ENCODE results near the gene GNAZ.

Gene GNAZ

GRCh38 chr22:23106344-23106743 is 36.0 kb downstream of the GNAZ start:
- DNase-seq (ENCODE audit: low spot score): no peak
- H3K4me3 ChIP-seq: no peak overlapping the region
- no peak for TF ChIP-seq CTCF (IDR thresholded peaks at IDR 0.05)
- no peak overlapping the region for H3K27ac ChIP-seq

DNA sequence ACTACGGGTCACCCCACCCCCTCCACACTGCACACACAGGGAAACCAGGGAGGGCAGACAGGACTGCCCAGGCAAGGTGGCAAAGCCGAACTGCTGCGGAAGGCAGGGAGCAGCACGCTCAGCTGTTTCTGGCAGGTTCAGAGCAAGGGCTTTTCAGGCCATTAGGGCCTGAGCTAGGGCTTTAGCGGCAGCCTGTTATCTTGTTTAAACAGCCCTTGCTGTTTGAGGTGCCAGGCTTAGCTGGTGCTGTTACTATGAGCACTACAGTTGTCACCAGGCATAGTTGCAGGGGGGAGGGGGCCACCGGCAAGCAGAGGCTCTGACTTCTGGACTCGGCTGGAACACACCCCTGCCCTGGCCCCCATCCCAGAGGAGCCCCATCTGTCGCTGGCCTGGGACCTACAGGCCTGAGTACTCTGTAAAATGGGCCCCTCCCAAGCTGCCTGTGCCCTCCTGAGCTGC is 36.6 kb downstream of the GNAZ start:
- Histone ChIP-seq H3K4me3 (no peak overlapping the region), H3K27ac (no peak overlapping the region)
- TF ChIP-seq CTCF (IDR thresholded peaks at IDR 0.05): no peak
- DNase-seq (ENCODE audit: low spot score): no peak

DNA sequence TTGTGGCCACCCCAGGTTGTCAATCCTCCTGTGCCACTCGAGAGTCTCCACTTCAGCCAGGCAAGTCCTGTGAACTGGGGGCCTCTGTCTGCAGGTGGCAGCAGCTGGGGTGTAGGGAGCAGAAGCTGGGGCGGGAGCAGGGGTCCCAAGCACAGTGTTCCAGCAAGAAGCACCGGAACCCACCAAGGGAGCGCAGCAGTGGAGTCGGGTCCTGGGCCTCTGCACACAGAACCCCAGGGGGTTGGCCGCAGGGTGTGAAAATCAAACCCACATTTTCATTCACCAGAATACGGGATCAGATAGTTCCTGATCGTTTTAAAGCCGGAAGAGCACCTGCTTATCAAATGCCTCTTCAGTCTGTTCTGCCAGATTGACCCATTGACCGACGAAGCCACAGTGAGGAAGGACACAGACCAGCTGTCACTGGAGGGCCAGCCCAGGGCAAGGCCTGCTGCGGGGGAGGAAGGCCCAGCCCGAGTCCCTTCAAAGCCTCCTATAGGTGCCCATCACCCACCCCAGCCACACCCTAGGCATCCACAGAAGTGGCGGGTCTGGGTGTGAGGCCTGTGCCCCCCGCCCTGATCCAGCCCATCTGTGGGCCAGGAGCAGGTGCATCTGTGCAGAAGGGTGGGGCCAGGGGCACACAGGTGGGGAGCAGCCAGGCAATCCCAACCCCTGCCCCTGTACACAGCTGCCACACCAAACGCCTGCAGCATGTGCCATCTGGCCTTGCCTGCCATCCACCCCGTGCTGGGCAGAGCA is 37.3 kb downstream of the GNAZ start:
- no peak for DNase-seq (ENCODE audit: low spot score)
- H3K27ac ChIP-seq: no peak overlapping the region
- no peak for TF ChIP-seq CTCF (IDR thresholded peaks at IDR 0.05)

DNA sequence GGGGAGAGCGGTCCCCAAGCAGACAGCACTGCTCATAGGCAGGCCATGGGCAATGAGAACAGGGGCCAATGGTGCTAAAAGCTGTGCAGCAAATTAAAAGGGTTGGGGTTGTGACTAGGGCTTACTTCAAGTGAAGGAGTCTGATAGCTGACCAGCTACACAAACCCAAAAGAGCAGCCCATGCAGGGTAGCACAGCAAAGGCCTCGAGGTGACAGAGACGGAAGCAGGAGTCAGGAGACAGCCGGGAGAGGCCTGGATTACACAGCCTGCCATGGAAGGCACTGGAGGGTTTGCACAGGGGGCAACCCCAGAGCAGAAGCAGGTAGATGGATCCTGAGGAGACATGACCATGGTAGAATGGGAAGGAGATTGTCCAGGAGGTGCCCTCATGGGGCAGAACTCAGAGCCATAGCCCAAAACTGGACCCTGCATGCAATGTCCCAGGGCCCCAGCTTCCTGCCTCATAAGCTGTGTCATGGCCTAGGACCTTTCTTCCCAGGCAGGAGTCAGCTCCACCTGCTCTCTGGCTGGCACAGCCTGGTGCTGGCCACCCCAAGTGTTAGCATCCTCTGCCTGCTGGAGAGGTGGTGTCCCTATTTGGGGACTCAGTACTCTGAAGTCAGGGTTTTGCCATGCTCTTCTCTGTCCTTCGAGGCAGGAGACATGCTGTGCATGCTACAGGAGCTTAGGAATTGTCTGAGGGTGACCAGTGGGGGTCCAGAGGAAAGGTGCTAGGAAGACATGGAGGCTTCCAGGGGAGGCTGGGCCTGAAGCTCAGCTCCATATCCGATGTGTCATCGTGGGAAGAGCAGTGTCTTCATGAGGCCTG is 38.1 kb downstream of the GNAZ start:
- Histone ChIP-seq H3K27ac (no peak overlapping the region), H3K4me3 (no peak overlapping the region)
- DNase-seq (ENCODE audit: low spot score): no peak
- no peak for TF ChIP-seq CTCF (IDR thresholded peaks at IDR 0.05)

More for the DNA sequence above, 37.3 kb downstream of the GNAZ start:
- no peak overlapping the region for H3K4me3 ChIP-seq

DNA sequence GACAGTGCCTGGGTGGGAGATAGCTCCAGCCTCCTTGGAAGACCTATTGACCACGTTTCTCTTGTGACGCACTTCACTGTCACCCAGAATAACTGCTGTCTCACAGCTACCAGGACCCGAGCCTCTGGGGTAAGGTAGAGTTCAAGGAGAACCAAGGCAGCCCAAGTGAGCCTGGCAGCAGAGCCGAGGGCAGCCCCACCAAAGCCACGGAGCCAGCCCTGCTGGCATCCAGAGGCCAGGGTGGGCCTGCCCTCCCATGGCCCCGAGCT is 38.7 kb downstream of the GNAZ start:
- TF ChIP-seq CTCF (IDR thresholded peaks at IDR 0.05): no peak
- no peak for DNase-seq (ENCODE audit: low spot score)
- Histone ChIP-seq H3K27ac (no peak overlapping the region), H3K4me3 (no peak overlapping the region)

DNA sequence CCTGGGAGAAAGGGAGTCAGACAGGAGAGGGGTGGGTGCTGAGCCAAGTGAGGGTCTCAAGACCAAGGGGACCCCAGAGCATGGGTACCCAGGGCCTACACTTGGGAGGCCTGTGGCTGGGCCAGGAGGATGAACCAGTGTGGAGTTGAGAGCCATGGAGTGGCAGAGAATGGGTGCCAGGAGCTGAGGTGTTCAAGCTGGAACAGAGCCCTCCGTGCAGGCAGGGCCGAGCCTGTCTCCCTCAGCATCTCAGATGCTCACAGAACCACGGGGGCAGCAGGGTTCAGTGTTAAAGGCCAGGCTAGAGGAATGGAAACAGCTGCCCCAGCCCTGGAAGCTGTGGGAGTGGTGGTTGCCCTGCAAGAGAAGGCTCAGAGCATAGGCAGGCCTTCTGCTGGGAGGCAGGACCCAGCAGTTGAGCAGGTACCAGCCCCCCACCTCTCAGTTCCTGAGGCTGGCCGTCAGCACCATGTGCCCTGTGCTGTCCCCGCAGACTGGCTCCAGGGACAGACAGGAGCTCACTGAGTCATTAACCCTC is 39.2 kb downstream of the GNAZ start:
- DNase-seq (ENCODE audit: low spot score): no peak
- Histone ChIP-seq H3K4me3 (no peak overlapping the region), H3K27ac (no peak overlapping the region)
- no peak for TF ChIP-seq CTCF (IDR thresholded peaks at IDR 0.05)

Data from coronary artery (tissue), 2 donors.